ENCODE data around the gene ITIH5.

Gene ITIH5

DNA sequence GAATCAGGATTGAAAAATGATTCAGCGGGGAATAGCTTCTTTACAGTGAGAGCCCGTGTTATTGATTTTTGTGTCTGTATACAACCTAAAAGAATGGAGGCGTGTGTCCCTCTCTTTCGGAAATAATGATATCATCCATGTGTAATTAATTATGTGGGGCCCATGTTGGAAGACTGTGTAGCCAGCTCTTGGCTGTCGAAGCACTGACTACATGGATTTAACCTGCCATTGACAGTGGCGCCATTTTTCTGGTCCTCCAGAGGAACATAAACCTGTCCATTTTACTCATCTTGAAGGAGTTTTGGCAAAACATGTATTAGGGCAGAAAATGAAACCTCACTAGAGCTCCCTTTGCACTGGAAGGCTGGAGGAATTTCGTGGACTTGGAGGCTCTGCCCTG lies 119.6 kb downstream of the ITIH5 start:
- no peak for DNase-seq (ENCODE audit: low spot score)

DNA sequence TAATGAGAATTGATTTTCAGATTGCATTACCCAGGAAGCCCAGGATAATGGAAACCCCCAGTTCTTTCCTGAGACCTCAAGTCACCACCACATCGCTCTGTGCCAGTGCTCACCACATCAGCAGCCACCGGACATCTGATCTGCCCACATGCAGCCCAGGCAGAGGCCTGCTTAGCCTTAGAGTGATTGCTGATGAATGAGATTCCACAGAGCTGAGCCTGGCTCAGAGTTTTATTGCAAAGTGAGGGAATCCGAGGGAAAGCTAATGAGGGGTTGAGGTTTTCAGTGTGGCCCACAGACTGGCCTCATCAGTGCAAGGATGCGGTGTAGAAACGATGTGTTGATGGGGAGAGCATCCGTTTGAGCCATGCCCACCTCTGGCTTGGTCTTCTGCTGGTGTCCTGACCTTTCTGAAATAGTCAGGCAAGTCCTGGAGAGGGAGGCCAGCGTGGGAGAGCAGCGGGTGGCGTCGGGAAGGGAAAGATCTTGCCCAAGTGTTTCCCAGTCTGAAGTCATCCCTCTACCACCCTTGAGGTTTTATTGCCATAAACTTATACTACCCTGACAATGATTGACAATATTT lies 120.3 kb downstream of the ITIH5 start:
- no peak for DNase-seq (ENCODE audit: low spot score)

- no peak for DNase-seq (ENCODE audit: low spot score)
Observed at GRCh38 chr10:7545792-7546191, 121.0 kb downstream of the ITIH5 start.

DNA sequence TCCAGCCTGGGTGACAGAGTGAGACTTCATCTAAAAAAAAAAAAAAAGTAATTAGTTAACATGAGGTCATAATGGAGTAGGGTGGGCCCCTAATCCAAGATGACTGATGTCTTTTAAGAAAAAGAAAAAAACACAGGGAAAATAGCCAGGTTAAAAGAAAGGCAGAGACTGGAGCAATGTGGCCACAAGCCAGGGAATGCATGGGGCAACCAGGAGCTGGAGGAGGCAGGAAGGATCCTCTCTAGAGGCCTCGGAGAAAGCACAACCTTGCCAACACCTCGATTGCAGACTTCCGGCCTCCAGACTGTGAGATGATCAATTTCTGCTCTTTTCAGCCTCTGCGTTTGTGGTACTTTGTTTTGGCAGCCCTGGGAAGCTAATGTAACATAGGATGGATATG lies 121.5 kb downstream of the ITIH5 start:
- no peak for DNase-seq (ENCODE audit: low spot score)

DNA sequence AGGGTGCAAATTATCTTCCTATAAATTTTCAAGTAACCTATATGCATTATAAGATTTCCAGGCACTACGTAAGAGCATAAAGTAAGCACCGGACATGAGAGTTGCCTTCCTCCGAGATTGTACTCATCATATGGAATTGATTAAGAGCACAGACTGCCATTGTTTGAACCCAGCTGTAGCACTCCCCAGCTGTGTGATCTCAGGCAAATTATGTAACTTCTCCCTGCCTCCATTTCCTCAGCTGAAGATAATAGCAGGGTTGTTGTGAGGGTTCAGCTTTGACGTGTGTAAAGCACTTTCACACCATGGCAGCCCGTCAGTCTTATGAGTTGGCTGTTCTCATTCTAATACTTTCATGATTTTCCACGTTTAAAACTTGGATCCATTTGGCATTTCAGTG lies 122.6 kb downstream of the ITIH5 start:
- no peak for DNase-seq (ENCODE audit: low spot score)

DNA sequence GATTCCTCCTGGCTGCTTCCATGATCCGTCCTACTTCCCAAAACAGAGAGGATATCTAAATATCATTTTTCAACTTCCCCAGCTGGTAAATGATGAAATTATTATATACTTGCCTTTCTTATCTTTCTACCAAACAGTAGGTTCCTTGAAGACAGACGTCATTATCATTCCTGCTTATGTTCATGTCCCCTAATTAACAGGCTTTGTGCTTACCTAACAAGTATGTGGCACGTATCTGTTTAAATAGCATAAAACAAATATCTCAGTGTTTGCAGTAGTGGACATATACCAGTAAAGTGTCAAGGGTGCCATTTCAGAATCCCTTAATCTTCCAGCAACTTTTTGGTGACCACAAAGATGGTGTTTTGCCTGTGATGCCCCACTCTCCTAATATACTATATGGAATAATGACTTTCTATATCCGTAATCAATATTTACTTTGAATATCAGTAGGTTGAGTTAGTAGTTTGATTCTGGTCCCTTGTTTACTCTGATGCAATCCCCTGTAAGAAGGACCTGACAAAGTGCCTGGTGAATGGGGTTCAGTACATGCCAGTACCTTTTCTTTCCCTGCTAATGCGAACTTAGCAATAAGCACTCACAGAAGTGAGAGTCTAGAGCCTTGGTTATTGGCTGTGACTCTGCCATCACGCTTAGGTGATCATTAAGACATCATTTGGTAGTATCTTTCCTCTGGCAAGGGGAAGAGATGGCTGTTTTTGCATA lies 124.4 kb downstream of the ITIH5 start:
- no peak for DNase-seq (ENCODE audit: low spot score)

DNA sequence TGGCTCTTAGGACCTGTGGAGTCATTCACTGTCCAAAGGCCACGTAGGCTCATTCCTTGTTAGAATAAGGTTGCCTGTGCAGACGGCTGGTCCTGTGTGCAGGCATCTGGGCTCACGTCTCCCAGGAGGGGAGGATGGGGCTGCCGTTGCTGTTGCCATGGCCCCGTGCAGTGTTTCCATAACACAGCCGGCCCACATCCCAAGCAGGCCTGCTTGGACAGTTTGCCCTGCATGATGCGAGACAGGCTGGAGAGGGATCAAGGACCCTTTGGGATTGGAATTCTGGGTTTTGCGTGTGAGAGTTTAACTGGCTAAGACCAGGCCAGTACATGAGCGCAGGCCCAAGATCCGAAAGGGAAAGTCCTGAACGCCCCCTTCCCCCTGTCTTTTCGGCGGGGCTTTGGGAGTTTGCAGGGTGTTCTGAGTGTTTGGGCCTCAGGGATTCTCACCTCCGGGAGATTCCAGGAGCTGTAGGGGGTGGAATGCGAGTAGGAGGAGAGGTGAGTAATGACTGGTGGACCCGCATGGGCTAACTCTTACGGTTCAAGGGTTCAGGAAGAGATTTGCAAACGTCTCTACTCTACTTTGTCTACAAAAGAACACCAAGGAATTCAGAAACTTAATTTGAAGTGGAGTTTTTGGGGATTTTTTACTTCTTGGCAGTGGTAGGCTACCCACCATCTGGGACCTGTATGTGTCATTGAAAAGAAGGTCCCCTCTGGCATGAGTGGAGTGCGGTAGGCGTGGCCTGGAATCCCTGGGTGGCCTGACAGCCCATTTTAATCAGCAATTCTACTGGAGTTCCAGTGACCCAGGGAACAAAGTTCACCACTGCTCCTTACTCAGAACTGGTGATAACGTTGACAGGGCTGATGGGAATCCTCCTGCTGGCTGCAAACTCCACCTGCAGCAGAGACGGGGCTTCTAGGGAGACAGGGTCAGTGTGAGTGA lies 125.4 kb downstream of the ITIH5 start:
- no peak for DNase-seq (ENCODE audit: low spot score)

- DNase-seq (ENCODE audit: low spot score), result no peak
Observed at GRCh38 chr10:7538970-7539654, 127.7 kb downstream of the ITIH5 start.

- DNase-seq (ENCODE audit: low spot score), result no peak
Observed at GRCh38 chr10:7537126-7537525, 129.6 kb downstream of the ITIH5 start.

DNA sequence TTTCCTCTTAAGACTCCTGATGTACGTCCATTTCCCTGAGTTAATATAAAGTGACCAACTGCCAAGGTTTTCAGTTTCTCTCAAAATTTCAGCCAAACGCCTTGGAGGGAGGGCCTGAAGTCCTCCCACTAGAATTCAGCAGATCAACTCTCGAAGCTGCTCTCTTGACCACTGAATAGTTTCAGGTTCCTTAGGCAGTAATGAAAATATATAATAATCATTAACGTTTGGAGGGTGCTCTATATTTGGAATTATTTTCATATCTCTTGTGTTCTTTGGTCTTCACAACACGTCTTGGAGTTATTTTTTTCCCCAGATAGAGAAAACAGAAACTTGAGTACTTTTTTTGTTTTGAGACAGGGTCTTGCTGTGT lies 132.3 kb downstream of the ITIH5 start:
- DNase-seq (ENCODE audit: low spot score), result no peak

- DNase-seq (ENCODE audit: low spot score), result no peak
Observed at GRCh38 chr10:7533657-7534479, 132.9 kb downstream of the ITIH5 start.

DNA sequence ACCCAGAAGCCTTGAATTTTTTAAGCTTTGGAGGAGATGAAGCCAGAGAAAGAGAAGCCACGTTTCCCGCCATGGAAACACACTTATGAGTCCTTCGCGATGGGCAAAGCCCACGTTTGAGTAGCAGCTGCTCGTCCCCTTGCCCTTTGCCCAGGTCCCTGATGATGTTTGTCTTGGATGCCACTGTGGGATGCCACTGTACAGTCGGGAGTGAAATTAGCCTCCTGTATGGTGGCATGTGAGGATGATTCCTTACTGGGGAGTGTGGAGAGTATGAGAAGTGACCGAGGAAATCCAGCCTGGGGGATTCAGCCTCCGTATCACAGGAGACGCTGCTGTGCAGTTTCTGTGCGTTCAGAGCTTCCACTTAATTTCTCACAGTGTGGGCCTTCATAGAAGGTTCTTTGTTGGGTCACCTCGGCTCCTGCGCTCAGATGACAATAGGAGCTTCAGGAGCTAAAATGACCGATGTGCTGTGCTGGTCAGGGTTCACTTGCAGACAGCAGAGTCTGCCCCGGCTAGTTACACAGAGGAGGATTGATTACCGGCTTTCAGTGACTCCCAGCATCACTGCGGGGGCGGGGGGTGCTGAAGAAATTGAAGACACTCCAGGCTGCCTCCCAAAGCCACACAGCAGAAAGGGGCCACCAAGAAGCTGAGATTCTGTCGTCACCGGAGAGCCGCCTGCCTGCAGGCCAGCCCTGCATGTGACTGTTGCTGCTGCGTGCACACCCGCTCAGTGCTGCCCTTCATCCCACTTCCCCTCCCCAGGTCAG lies 133.9 kb downstream of the ITIH5 start:
- DNase-seq (ENCODE audit: low spot score), result no peak

DNA sequence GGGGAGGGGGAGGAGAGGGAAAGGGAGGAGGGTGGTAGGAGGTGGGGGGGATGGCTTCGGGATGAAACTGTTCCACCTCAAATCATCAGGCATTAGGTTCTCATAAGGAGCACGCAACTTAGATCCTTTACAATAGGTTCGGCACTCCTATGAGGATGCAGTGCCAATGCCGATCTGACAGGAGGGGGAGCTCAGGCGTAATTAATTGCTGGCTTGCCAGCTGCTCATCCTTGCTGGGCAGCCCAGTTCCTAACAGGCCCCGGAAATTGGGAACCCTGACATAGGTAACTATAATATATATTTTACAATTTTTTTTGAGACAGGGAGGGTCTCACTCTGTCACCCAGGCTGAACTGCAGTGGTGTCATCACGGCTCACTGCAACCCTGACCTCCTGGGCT lies 137.1 kb downstream of the ITIH5 start:
- DNase-seq (ENCODE audit: low spot score), result no peak

DNA sequence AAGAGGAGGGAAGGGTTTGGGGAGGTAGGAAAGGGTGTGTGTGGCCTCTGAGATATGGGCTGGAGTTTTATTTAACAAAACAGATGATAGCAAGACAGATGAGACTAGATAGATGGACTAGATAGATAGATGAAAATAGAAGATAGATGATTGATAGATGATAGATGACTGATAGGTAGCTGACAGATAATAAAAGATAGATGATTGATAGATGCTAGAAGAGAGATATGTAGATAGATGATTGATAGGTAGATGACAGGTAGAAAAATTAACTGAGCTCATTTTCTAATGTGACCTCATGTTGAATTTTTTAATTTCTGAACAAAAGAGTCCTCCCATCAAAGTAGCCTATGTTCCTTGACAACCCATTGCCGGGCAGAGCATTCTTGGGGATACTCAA lies 139.3 kb downstream of the ITIH5 start:
- no peak for DNase-seq (ENCODE audit: low spot score)

DNA sequence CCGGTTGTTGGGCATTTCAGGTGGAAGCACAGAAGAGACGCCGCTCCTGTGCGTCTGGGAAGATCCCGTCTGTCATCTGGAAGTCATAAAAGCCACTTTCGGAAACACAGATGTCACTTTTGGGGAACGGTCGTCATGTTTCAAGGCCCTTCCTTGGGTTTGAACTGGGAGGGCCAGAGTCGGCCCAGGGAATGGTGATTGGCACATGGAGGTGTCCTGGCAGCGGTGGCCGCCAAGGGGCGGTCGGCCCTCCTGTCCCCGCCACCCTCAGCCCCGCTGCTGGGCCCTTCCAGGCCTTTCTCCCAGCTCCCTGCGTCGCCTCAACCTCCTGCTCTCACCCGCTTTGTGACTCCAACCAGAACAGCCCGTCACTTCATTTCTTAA lies 140.8 kb downstream of the ITIH5 start:
- no peak for DNase-seq (ENCODE audit: low spot score)

DNA sequence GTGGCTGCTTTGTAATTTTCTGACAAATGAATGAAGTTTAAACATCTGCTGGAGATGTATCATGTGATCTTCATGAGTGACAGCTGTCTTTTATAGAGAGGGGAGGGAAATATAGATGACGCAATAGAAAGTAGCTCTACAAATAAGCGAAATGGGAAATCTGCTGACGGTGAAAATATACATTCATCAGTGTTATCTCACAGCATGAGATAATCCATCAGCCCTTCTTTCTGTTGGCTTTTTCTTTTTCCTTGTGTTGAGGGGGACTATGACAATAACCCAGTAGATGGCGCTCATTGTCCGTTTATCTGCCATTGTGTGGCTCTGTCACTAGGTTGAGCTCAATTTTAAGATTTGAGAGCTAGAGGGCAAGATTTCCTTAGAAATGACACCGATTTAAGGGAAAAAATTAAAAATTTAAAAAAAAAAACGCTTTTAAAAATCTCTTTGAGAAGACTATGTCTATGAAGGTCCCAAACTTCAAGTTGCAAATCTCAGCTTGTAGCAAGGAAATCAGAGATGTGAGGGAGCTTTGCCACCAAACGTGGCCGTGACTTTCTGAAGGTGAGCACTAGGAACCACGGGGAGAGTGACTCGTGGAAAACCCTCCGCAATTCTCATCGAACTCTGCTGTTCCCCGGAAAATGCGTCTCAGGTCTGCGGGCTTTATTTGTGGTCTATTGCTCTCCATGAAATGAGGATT lies 141.3 kb downstream of the ITIH5 start:
- peak; percentile 83 for DNase-seq (ENCODE audit: low spot score)

GRCh38 chr10:7523656-7524055 lies 143.1 kb downstream of the ITIH5 start:
- no peak for DNase-seq (ENCODE audit: low spot score)

DNA sequence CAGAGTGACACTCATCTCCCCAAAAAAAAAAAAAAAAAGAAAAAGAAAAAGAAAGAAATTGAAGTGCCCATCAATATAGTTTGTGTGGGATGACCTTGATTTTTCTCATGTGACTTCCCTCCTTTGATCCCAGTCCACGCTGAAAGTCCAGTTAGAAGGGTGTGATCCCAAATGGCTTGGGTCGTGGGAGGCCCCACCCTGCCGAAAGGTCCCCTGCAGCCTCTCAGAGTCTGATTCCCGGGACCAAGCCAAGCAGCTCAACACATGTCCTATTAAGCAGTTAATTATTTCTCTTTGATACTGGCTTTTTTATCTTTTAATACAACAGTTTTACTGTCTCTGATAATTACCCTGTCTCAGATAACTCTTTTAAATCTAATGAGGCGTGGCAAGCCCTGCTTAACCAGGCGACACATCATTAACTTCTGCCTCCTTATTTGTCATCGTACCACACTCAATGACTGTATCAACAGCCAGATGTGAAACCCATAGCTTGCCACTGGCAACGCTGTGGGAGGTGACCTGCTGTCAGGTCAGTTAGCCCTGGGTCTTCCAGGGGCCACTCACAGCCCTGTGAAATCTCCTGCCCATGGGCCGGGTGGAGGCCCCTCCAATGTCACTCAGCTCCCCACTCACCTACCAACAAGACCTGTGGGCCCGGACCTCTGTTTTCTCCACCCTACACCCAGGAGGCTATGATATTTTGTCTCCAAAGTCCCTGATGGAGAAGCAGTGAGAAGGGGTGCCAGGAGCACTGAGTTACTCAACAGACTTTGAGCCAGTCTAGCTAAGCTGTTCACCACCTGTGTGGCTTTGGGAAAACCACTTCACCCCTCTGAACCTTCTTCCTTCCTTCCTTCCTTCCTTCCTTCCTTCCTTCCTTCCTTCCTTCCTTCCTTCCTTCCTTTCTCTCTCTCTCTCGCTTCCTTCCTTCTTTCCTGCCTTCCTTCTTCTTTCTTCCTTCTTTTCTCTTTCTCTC lies 146.0 kb downstream of the ITIH5 start:
- no peak for DNase-seq (ENCODE audit: low spot score)

- DNase-seq (ENCODE audit: low spot score), result no peak
Observed at GRCh38 chr10:7519351-7519750, 147.4 kb downstream of the ITIH5 start.

Measured in kidney capillary endothelial cell (primary cell).